ENCODE data around the gene SKI.

Gene SKI

DNA sequence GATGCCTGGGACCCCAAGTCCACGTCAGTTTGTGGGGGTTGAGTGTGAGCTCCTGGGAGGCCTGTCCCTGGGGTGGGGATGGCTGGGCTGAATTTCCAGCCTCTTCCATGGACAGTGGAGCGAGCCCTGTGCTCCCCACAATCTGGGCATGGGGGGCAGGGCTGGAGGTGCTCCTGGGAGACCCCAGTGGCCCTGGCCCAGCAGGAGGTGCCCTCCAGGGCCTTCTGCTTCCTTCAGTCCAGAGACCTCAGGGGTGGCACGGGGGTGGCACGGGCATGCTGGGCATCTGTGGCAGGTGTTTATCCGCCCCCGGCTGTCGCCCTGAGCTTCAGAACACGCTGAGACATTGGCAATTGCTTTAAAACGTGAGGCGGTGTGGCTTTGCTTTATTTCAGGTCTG is 122.4 kb downstream of the SKI start:
- no peak for DNase-seq (ENCODE audit: extremely low spot score)
- TF ChIP-seq, protein P1, sequence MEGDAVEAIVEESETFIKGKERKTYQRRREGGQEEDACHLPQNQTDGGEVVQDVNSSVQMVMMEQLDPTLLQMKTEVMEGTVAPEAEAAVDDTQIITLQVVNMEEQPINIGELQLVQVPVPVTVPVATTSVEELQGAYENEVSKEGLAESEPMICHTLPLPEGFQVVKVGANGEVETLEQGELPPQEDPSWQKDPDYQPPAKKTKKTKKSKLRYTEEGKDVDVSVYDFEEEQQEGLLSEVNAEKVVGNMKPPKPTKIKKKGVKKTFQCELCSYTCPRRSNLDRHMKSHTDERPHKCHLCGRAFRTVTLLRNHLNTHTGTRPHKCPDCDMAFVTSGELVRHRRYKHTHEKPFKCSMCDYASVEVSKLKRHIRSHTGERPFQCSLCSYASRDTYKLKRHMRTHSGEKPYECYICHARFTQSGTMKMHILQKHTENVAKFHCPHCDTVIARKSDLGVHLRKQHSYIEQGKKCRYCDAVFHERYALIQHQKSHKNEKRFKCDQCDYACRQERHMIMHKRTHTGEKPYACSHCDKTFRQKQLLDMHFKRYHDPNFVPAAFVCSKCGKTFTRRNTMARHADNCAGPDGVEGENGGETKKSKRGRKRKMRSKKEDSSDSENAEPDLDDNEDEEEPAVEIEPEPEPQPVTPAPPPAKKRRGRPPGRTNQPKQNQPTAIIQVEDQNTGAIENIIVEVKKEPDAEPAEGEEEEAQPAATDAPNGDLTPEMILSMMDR (IDR thresholded peaks at IDR 0.05; ENCODE audit: control extremely low read depth, extremely low read depth, low read depth, missing control alignments) = no peak
- CTCF ChIA-PET = no interaction called here
- POLR2A ChIA-PET = no interaction called here

- ChIA-PET POLR2A (no interaction called here), CTCF (no interaction called here)
- TF ChIP-seq, protein P1 (IDR thresholded peaks at IDR 0.05; ENCODE audit: control extremely low read depth, extremely low read depth, low read depth, missing control alignments) = no peak
- no peak for DNase-seq (ENCODE audit: extremely low spot score)
Observed at GRCh38 chr1:2350911-2351655, 123.0 kb downstream of the SKI start.

DNA sequence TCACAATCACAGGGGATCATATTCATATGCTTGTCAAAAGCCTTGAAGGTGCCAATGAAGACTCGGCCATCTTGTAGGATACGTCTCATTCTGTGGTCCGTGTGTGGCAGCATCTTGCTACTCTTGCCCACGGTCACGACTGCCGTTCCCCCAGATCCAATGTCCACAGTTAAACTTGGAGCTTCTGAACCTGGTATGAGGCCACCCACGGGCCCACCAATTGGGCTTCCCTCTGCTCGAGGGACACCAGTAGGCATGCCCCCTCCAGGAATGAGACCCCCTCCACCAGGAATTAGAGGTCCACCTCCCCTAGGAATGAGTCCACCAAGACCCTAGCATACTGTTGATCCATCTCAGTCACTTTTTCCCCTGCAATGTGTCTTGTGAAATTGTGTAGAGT is 123.6 kb downstream of the SKI start:
- POLR2A ChIA-PET = no interaction called here
- TF ChIP-seq, protein P1 (IDR thresholded peaks at IDR 0.05; ENCODE audit: control extremely low read depth, extremely low read depth, low read depth, missing control alignments) = no peak
- no peak for DNase-seq (ENCODE audit: extremely low spot score)
- CTCF ChIA-PET = no interaction called here

GRCh38 chr1:2352341-2352896 is 124.3 kb downstream of the SKI start:
- DNase-seq (ENCODE audit: extremely low spot score) = no peak
- TF ChIP-seq, protein P1 (IDR thresholded peaks at IDR 0.05; ENCODE audit: control extremely low read depth, extremely low read depth, low read depth, missing control alignments) = no peak
- ChIA-PET POLR2A (no interaction called here), CTCF (no interaction called here)

DNA sequence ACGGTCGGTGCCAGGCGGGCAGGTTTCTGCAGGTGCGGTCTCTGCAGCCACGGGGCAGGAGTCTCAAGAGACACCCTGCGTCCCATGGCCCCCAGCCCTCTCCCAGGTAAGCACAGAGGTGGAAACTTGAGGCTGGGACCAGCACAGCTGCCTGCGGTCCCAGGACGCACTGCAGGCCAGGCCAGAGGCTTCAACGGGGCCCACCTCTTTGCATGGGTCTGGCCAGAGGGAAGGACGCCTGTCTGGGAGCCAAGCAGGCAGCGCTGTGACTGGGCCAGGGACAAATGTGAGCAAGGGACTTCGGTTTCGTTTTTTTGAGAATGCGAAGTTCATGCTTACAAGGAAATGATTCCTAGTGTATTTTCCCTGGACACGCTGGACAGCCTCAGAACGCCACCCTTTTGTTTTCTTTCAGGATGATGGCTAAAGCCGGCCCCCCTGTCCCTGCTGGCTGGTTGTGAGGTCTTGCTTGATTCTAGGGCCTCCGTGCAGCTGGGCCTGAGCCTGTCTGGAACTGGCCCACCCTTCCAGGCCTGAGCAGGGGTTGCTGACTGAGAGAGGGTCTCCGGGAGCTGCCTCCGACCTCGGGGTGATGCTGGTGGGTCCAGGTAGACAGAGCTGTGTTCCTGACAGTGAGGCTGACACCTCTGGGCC is 124.9 kb downstream of the SKI start:
- POLR2A ChIA-PET = interaction anchor here (0.6 kb wide), 1 partner anchor 159 kb away, joined by 6 read pairs; no protein-coding TSS in a partner anchor
- CTCF ChIA-PET = no interaction called here
- no peak for DNase-seq (ENCODE audit: extremely low spot score)
- TF ChIP-seq, protein P1 (IDR thresholded peaks at IDR 0.05; ENCODE audit: control extremely low read depth, extremely low read depth, low read depth, missing control alignments) = no peak

DNA sequence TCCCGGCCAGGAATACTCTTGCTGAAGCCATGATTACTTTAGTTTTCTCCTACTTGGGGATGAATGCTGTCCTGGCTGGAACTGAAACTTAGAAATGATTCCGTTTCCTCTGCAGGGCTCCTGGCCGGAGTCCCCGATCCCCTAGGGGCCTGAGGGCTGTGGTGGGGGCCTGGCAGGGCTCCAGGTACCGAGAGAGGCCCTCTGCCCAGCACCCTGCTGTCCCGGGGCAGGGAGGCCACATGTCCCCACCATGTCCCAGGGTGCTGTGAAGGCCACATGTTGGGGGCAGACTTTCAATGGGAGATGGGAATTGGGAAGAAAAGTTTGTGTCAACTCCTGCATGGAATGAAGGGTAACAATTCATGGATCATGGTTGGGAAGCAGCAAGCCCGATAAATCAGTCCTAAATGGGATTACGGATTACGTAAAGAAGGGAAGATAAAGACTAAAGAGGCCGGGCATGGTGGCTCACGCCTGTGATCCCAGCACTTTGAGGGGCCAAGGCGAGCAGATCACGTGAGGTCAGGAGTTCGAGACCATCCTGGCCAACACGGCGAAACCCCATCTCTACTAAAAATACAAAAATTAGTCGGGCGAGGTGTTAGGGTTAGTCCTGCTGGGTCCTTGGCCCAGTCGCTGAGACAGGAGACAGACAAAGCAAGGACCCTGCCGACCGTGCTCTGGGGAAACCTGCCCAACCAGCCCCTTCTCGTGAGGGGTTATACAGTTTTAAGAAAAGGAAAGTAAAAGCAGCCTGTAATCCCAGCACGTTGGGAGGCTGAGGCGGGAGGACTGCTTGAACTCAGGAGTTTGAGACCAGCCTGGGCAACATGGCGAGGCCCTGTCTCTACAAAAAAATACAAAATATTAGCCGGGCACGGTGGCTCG is 125.7 kb downstream of the SKI start:
- TF ChIP-seq, protein P1 (IDR thresholded peaks at IDR 0.05; ENCODE audit: control extremely low read depth, extremely low read depth, low read depth, missing control alignments) = no peak
- ChIA-PET POLR2A (interaction anchor here (0.6 kb wide), 1 partner anchor 160 kb away, joined by 6 read pairs; no protein-coding TSS in a partner anchor), CTCF (interaction anchor here (1.7 kb wide), 1 partner anchor 159 kb away, joined by 3 read pairs; no protein-coding TSS in a partner anchor)
- DNase-seq (ENCODE audit: extremely low spot score) = no peak
